ENCODE results near the gene CFB.

- TF ChIP-seq POLR2A (IDR thresholded peaks at IDR 0.05) = no peak
- TF ChIP-seq, protein P1, sequence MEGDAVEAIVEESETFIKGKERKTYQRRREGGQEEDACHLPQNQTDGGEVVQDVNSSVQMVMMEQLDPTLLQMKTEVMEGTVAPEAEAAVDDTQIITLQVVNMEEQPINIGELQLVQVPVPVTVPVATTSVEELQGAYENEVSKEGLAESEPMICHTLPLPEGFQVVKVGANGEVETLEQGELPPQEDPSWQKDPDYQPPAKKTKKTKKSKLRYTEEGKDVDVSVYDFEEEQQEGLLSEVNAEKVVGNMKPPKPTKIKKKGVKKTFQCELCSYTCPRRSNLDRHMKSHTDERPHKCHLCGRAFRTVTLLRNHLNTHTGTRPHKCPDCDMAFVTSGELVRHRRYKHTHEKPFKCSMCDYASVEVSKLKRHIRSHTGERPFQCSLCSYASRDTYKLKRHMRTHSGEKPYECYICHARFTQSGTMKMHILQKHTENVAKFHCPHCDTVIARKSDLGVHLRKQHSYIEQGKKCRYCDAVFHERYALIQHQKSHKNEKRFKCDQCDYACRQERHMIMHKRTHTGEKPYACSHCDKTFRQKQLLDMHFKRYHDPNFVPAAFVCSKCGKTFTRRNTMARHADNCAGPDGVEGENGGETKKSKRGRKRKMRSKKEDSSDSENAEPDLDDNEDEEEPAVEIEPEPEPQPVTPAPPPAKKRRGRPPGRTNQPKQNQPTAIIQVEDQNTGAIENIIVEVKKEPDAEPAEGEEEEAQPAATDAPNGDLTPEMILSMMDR (IDR thresholded peaks at IDR 0.05) = no peak
Measured at GRCh38 chr6:31927242-31927862, 18.5 kb upstream of the CFB start, which contains the start of gene C2.
